ENCODE measurements around the gene PBRM1.

PBRM1 gene

GRCh38 chr3:52568069-52568468 is 117.6 kb downstream of the PBRM1 start:
- Histone ChIP-seq H4K20me1 (ENCODE audit: insufficient read depth, low read length) (no peaks in the 10 kb centered on the region), H3K9me2 (replicated peaks; ENCODE audit: insufficient read depth, low read length) (no peaks in the 10 kb centered on the region), H3K27me3 (replicated peaks; ENCODE audit: insufficient read depth, low read length) (no peaks in the 10 kb centered on the region), H3K9me3 (replicated peaks; ENCODE audit: insufficient read depth, low read length) (no peaks in the 10 kb centered on the region), H3K4me1 (ENCODE audit: low read length) (no peaks in the 10 kb centered on the region), H3K36me3 (replicated peaks; ENCODE audit: insufficient read depth, low read length) (no peaks in the 10 kb centered on the region; the same call in 1 of the 2 replicates), H3K27ac (ENCODE audit: low read length) (no peak overlapping the region), H3K4me3 (ENCODE audit: low read length) (no peak overlapping the region), H2AFZ (ENCODE audit: low read length) (no peak overlapping the region), H3F3A (ENCODE audit: insufficient read depth, low read length) (no peaks in the 10 kb centered on the region), H3K79me2 (ENCODE audit: low read length) (no peaks in the 10 kb centered on the region), H3K9ac (ENCODE audit: low read length) (no peak overlapping the region), H3K4me2 (ENCODE audit: low read depth, low read length) (no peak overlapping the region)
- no peak for DNase-seq
- TF ChIP-seq EZH2phosphoT487 (IDR thresholded peaks at IDR 0.05; ENCODE audit: low read length) = no peak
- no peak for TF ChIP-seq EZH2 (optimal IDR thresholded peaks at IDR 0.05; ENCODE audit: low read depth, low read length)
- TF ChIP-seq, protein P1, sequence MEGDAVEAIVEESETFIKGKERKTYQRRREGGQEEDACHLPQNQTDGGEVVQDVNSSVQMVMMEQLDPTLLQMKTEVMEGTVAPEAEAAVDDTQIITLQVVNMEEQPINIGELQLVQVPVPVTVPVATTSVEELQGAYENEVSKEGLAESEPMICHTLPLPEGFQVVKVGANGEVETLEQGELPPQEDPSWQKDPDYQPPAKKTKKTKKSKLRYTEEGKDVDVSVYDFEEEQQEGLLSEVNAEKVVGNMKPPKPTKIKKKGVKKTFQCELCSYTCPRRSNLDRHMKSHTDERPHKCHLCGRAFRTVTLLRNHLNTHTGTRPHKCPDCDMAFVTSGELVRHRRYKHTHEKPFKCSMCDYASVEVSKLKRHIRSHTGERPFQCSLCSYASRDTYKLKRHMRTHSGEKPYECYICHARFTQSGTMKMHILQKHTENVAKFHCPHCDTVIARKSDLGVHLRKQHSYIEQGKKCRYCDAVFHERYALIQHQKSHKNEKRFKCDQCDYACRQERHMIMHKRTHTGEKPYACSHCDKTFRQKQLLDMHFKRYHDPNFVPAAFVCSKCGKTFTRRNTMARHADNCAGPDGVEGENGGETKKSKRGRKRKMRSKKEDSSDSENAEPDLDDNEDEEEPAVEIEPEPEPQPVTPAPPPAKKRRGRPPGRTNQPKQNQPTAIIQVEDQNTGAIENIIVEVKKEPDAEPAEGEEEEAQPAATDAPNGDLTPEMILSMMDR (IDR thresholded peaks at IDR 0.05; ENCODE audit: low read length) = no peak

DNA sequence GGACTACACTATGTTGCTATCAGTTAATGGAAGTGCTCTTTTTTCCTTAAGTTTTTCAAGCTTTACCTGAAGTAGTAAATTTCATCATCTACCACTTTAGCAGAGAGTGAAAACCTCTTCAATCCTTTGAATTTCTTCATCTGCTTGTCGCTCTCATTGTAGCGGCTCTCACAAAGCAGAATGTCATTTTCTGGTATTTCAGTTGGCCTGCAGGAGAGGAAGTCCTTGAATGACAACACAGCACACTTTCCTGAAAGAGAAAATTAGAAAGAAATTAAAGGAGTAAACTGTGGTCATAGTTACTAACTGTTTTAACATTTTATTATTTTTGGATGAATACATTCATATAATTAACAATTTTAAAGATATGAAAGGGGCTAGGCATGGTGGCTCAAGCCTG is 121.7 kb downstream of the PBRM1 start:
- H4K20me1 ChIP-seq (ENCODE audit: insufficient read depth, low read length) = no peaks in the 10 kb centered on the region
- no peak for DNase-seq
- H3K27me3 ChIP-seq (replicated peaks; ENCODE audit: insufficient read depth, low read length) = no peaks in the 10 kb centered on the region
- H3K9ac ChIP-seq (ENCODE audit: low read length) = no peak overlapping the region
- no peak overlapping the region for H3K27ac ChIP-seq (ENCODE audit: low read length)
- no peaks in the 10 kb centered on the region for H3K9me3 ChIP-seq (replicated peaks; ENCODE audit: insufficient read depth, low read length)
- no peaks in the 10 kb centered on the region for H3K79me2 ChIP-seq (ENCODE audit: low read length)
- no peaks in the 10 kb centered on the region for H3K9me2 ChIP-seq (replicated peaks; ENCODE audit: insufficient read depth, low read length)
- H2AFZ ChIP-seq (ENCODE audit: low read length) = no peak overlapping the region
- H3K36me3 ChIP-seq (replicated peaks; ENCODE audit: insufficient read depth, low read length) = peaks cover 5% of the 10 kb centered on the region; the same call in 1 of the 2 replicates
- H3K4me2 ChIP-seq (ENCODE audit: low read depth, low read length) = no peak overlapping the region
- no peaks in the 10 kb centered on the region for H3K4me1 ChIP-seq (ENCODE audit: low read length)
- H3F3A ChIP-seq (ENCODE audit: insufficient read depth, low read length) = no peaks in the 10 kb centered on the region
- H3K4me3 ChIP-seq (ENCODE audit: low read length) = no peak overlapping the region
- no peak for TF ChIP-seq EZH2 (optimal IDR thresholded peaks at IDR 0.05; ENCODE audit: low read depth, low read length)
- TF ChIP-seq EZH2phosphoT487 (IDR thresholded peaks at IDR 0.05; ENCODE audit: low read length) = no peak
- TF ChIP-seq, protein P1 (IDR thresholded peaks at IDR 0.05; ENCODE audit: low read length) = no peak

DNA sequence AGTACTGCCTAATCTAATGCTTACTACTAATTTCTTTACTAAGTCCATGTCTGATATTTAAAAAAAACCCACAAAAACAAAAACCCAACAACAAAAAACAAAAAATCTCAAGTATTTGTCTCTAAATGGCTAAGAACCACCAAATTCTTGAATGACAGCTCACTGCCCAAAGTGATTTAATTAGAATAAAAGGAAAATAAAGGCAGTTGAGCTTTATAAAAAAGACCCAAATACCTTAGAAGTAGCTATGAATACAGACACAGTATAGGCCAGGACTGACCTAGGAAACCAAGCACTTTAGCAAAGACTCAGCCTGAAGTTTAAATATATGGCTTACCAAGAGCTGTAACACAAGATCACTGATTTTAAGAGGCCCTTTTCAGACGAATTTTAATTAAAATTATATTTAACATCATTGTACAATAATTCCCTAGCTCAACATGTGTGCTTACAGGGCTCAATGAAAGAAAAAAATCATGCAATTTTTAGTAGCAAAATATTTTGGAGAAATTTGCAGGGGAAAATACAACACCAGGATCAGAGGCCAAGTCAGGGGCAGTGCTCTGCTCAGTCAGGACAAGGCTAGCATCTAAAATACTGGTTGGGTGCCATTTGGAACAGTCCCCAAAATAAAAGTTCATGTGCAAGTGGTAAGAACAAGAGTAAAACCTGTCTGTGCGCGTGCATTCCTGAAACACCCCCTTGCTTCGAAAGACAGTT is 124.5 kb downstream of the PBRM1 start:
- TF ChIP-seq, protein P1 (IDR thresholded peaks at IDR 0.05; ENCODE audit: low read length) = no peak
- TF ChIP-seq EZH2phosphoT487 (IDR thresholded peaks at IDR 0.05; ENCODE audit: low read length) (no peak), EZH2 (optimal IDR thresholded peaks at IDR 0.05; ENCODE audit: low read depth, low read length) (no peak)
- no peak overlapping the region for H3K4me2 ChIP-seq (ENCODE audit: low read depth, low read length)
- no peaks in the 10 kb centered on the region for H3K79me2 ChIP-seq (ENCODE audit: low read length)
- H2AFZ ChIP-seq (ENCODE audit: low read length) = no peak overlapping the region
- H3K27me3 ChIP-seq (replicated peaks; ENCODE audit: insufficient read depth, low read length) = no peaks in the 10 kb centered on the region
- peaks cover 5% of the 10 kb centered on the region; the same call in 1 of the 2 replicates for H3K36me3 ChIP-seq (replicated peaks; ENCODE audit: insufficient read depth, low read length)
- no peak overlapping the region for H3K9ac ChIP-seq (ENCODE audit: low read length)
- H3K9me2 ChIP-seq (replicated peaks; ENCODE audit: insufficient read depth, low read length) = no peaks in the 10 kb centered on the region
- no peaks in the 10 kb centered on the region for H3F3A ChIP-seq (ENCODE audit: insufficient read depth, low read length)
- no peak overlapping the region for H3K27ac ChIP-seq (ENCODE audit: low read length)
- no peaks in the 10 kb centered on the region for H4K20me1 ChIP-seq (ENCODE audit: insufficient read depth, low read length)
- no peak for DNase-seq
- no peaks in the 10 kb centered on the region for H3K9me3 ChIP-seq (replicated peaks; ENCODE audit: insufficient read depth, low read length)
- H3K4me1 ChIP-seq (ENCODE audit: low read length) = no peaks in the 10 kb centered on the region
- no peak overlapping the region for H3K4me3 ChIP-seq (ENCODE audit: low read length)
